ENCODE measurements around the gene SORBS1. TPM values are rescaled to one million over a fixed set of nuclear protein-coding genes. Genes with fewer than 3 reads are reported as not detected.

Gene SORBS1
- polyA plus RNA-seq, 1 experiment: 0.40 TPM

- Histone ChIP-seq H3K27ac (ENCODE audit: low read depth, low read length) (no peak overlapping the region), H3K4me3 (ENCODE audit: low read depth, low read length) (no peak overlapping the region), H3K27me3 (ENCODE audit: control insufficient read depth, insufficient read depth, low read length) (peaks cover 2% of the 10 kb centered on the region), H3K9me3 (ENCODE audit: control insufficient read depth, insufficient read depth, low read length) (no peaks in the 10 kb centered on the region)
- ChIA-PET CTCF (interaction anchor here (0.7 to 4.9 kb wide), 3 partner anchors 20 to 192 kb away, joined by 3 to 28 read pairs (median 3); no protein-coding TSS in a partner anchor), POLR2A (interaction anchor here (0.7 kb wide), 1 partner anchor 75 kb away, joined by 6 read pairs; no protein-coding TSS in a partner anchor)
- DNase-seq (ENCODE audit: low read depth, low spot score): no peak
- no peak for TF ChIP-seq CTCF (IDR thresholded peaks at IDR 0.05; ENCODE audit: low read depth, low read length)
Observed at GRCh38 chr10:95408148-95408960, 152.8 kb downstream of the SORBS1 start.

DNA sequence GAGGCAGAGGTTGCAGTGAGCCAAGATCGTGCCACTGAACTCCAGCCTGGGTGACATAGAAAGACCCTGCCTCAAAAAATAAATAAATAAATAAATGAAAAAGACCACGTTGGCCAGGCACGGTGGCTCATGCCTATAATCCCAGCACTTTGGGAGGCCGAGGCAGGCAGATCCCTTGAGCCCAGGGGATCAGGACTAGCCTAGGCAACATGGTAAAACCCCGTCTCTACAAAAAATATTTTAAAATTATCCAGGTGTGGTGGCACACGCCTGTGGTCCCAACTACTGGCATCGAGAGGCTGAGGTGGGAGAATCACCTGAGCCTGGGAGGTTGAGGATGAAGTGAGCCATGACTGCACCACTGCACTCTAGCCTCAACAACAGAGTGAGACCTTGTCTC lies 153.6 kb downstream of the SORBS1 start:
- no peaks in the 10 kb centered on the region for H3K9me3 ChIP-seq (ENCODE audit: control insufficient read depth, insufficient read depth, low read length)
- DNase-seq (ENCODE audit: low read depth, low spot score): no peak
- ChIA-PET POLR2A (no interaction called here), CTCF (no interaction called here)
- no peak overlapping the region for H3K4me3 ChIP-seq (ENCODE audit: low read depth, low read length)
- H3K27ac ChIP-seq (ENCODE audit: low read depth, low read length): no peak overlapping the region
- peaks cover 2% of the 10 kb centered on the region for H3K27me3 ChIP-seq (ENCODE audit: control insufficient read depth, insufficient read depth, low read length)
- no peak for TF ChIP-seq CTCF (IDR thresholded peaks at IDR 0.05; ENCODE audit: low read depth, low read length)

GRCh38 chr10:95406651-95407280 lies 154.4 kb downstream of the SORBS1 start:
- DNase-seq (ENCODE audit: low read depth, low spot score): no peak
- H3K27me3 ChIP-seq (ENCODE audit: control insufficient read depth, insufficient read depth, low read length): peaks cover 2% of the 10 kb centered on the region
- no peak overlapping the region for H3K27ac ChIP-seq (ENCODE audit: low read depth, low read length)
- no peak overlapping the region for H3K4me3 ChIP-seq (ENCODE audit: low read depth, low read length)
- no peak for TF ChIP-seq CTCF (IDR thresholded peaks at IDR 0.05; ENCODE audit: low read depth, low read length)
- ChIA-PET CTCF (no interaction called here), POLR2A (no interaction called here)
- H3K9me3 ChIP-seq (ENCODE audit: control insufficient read depth, insufficient read depth, low read length): no peaks in the 10 kb centered on the region

- no peak for TF ChIP-seq CTCF (IDR thresholded peaks at IDR 0.05; ENCODE audit: low read depth, low read length)
- ChIA-PET CTCF (interaction anchor here (1.3 to 1.4 kb wide), 2 partner anchors 25 to 32 kb away, joined by 3 read pairs; no protein-coding TSS in a partner anchor), POLR2A (no interaction called here)
- H3K27me3 ChIP-seq (ENCODE audit: control insufficient read depth, insufficient read depth, low read length): peaks cover 2% of the 10 kb centered on the region
- no peak overlapping the region for H3K27ac ChIP-seq (ENCODE audit: low read depth, low read length)
- no peaks in the 10 kb centered on the region for H3K9me3 ChIP-seq (ENCODE audit: control insufficient read depth, insufficient read depth, low read length)
- no peak overlapping the region for H3K4me3 ChIP-seq (ENCODE audit: low read depth, low read length)
- DNase-seq (ENCODE audit: low read depth, low spot score): no peak
Observed at GRCh38 chr10:95405655-95406054, 155.5 kb downstream of the SORBS1 start.

- TF ChIP-seq CTCF (IDR thresholded peaks at IDR 0.05; ENCODE audit: low read depth, low read length): no peak
- Histone ChIP-seq H3K9me3 (ENCODE audit: control insufficient read depth, insufficient read depth, low read length) (no peaks in the 10 kb centered on the region), H3K27me3 (ENCODE audit: control insufficient read depth, insufficient read depth, low read length) (peaks cover 2% of the 10 kb centered on the region), H3K27ac (ENCODE audit: low read depth, low read length) (no peak overlapping the region), H3K4me3 (ENCODE audit: low read depth, low read length) (no peak overlapping the region)
- ChIA-PET POLR2A (no interaction called here), CTCF (interaction anchor here (1.3 to 1.4 kb wide), 2 partner anchors 26 to 31 kb away, joined by 3 read pairs; no protein-coding TSS in a partner anchor)
- DNase-seq (ENCODE audit: low read depth, low spot score): no peak
Observed at GRCh38 chr10:95404864-95405263, 156.3 kb downstream of the SORBS1 start.
